WI38 (cell line): Measurements from ENCODE around the gene MRPL2.

Source experiments
- H3K4me3 ChIP-seq: 2 replicates; pipeline ENCODE4 v1.5.1; 2011; ENCODE audit warnings: low read depth, mild to moderate bottlenecking, control low read depth, low read length
- CTCF ChIP-seq: IDR thresholded peaks from 2 replicates; pipeline ENCODE4 v1.5.1; 2012; ENCODE audit warnings: low read depth, mild to moderate bottlenecking, control low read depth, low read length

Gene MRPL2

DNA sequence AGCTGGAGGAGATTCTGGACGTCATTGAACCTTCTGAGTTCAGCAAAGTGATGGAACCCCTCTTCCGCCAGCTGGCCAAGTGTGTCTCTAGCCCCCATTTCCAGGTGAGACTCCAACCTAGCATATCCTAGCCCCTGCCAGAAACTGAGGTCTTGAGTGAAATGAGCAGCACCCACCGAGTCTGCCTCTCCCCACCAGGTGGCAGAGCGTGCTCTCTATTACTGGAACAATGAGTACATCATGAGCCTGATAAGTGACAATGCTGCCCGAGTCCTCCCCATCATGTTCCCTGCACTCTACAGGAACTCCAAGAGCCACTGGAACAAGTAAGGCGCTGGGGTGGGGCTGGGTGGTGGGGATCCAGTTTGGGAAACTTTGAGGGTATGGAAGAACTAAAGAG, 50.1 kb downstream of the MRPL2 start:
- TF ChIP-seq CTCF: peak; percentile 40
- H3K4me3 ChIP-seq: no peak overlapping the region

GRCh38 chr6:43007126-43007525, 52.1 kb downstream of the MRPL2 start:
- no peak for TF ChIP-seq CTCF
- no peak overlapping the region for H3K4me3 ChIP-seq

DNA sequence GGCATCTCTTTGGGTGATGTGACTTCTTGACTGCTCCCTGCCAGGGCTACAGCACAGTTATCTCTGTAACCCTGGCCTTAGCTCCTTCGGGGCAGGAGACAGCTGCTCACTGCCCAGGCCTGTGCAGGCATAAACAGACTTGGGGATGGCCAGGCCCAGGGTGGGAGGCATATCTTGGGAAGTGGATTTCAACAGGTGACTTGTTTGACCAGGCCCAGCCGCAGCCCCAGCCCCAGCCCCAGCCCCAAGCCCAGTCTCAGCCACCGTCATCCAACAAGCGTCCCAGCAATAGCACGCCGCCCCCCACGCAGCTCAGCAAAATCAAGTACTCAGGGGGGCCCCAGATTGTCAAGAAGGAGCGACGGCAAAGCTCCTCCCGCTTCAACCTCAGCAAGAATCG, 53.0 kb downstream of the MRPL2 start:
- no peak overlapping the region for H3K4me3 ChIP-seq
- no peak for TF ChIP-seq CTCF

- no peak for TF ChIP-seq CTCF
These were observed 53.4 kb downstream of the MRPL2 start for GRCh38 chr6:43005844-43006243.

More at GRCh38 chr6:43005844-43006243, 53.4 kb downstream of the MRPL2 start:
- H3K4me3 ChIP-seq: no peak overlapping the region
